ENCODE measurements around the gene TAF1. TPM values are rescaled to one million over a fixed set of nuclear protein-coding genes. Genes with fewer than 3 reads are reported as not detected.
"Not testable (repeated sequence)": the region's sequence is repeated elsewhere in the genome, so short reads cannot be mapped to it uniquely, and the experiment has no call there.

TAF1 gene, protein sequence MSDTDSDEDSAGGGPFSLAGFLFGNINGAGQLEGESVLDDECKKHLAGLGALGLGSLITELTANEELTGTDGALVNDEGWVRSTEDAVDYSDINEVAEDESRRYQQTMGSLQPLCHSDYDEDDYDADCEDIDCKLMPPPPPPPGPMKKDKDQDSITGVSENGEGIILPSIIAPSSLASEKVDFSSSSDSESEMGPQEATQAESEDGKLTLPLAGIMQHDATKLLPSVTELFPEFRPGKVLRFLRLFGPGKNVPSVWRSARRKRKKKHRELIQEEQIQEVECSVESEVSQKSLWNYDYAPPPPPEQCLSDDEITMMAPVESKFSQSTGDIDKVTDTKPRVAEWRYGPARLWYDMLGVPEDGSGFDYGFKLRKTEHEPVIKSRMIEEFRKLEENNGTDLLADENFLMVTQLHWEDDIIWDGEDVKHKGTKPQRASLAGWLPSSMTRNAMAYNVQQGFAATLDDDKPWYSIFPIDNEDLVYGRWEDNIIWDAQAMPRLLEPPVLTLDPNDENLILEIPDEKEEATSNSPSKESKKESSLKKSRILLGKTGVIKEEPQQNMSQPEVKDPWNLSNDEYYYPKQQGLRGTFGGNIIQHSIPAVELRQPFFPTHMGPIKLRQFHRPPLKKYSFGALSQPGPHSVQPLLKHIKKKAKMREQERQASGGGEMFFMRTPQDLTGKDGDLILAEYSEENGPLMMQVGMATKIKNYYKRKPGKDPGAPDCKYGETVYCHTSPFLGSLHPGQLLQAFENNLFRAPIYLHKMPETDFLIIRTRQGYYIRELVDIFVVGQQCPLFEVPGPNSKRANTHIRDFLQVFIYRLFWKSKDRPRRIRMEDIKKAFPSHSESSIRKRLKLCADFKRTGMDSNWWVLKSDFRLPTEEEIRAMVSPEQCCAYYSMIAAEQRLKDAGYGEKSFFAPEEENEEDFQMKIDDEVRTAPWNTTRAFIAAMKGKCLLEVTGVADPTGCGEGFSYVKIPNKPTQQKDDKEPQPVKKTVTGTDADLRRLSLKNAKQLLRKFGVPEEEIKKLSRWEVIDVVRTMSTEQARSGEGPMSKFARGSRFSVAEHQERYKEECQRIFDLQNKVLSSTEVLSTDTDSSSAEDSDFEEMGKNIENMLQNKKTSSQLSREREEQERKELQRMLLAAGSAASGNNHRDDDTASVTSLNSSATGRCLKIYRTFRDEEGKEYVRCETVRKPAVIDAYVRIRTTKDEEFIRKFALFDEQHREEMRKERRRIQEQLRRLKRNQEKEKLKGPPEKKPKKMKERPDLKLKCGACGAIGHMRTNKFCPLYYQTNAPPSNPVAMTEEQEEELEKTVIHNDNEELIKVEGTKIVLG (N-terminal part only)
- polyA plus RNA-seq (ENCODE audit: insufficient read length in 3 of 3), result 10 to 100 TPM; 43.0 to 45.8 (median 45.2) TPM
- long read RNA-seq, donor 1, result 0 reads
- long read RNA-seq, donor 2, result 0 reads
- long read RNA-seq, donor 3, partial matches to known transcripts, result 23 of 24 reads
- long read RNA-seq, donor 3, other reads (novel, unspliced or antisense), result 0 of 24 reads
- long read RNA-seq, donor 4, result 0 reads
- long read RNA-seq, donor 5, partial matches to known transcripts, result 27 of 28 reads
- long read RNA-seq, donor 5, other reads (novel, unspliced or antisense), result 0 of 28 reads
- long read RNA-seq, donor 6, partial matches to known transcripts, result 7 of 8 reads
- long read RNA-seq, donor 6, other reads (novel, unspliced or antisense), result 0 of 8 reads
- long read RNA-seq, donor 7, partial matches to known transcripts, result 6 of 6 reads
- long read RNA-seq, donor 7, other reads (novel, unspliced or antisense), result 0 of 6 reads
- long read RNA-seq, donor 8, full-length matches to known transcripts, result 3 of 24 reads
- long read RNA-seq, donor 8, partial matches to known transcripts, result 21 of 24 reads
- long read RNA-seq, donor 8, other reads (novel, unspliced or antisense), result 0 of 24 reads
- long read RNA-seq, donor 9, partial matches to known transcripts, result 6 of 7 reads
- long read RNA-seq, donor 9, other reads (novel, unspliced or antisense), result 0 of 7 reads
- long read RNA-seq, donor 10, partial matches to known transcripts, result 8 of 9 reads
- long read RNA-seq, donor 10, other reads (novel, unspliced or antisense), result 0 of 9 reads
- long read RNA-seq, donor 11, partial matches to known transcripts, result 16 of 16 reads
- long read RNA-seq, donor 11, other reads (novel, unspliced or antisense), result 0 of 16 reads
- long read RNA-seq, donor 12, result 0 reads
- long read RNA-seq, donor 13, result 0 reads
- long read RNA-seq, donor 14, full-length matches to known transcripts, result 1 of 1 reads
- long read RNA-seq, donor 14, partial matches to known transcripts, result 0 of 1 reads
- long read RNA-seq, donor 14, other reads (novel, unspliced or antisense), result 0 of 1 reads
- long read RNA-seq, donor 15, partial matches to known transcripts, result 0 of 1 reads
- long read RNA-seq, donor 15, other reads (novel, unspliced or antisense), result 0 of 1 reads
- long read RNA-seq, donor 16, transcript TAF1-206 (2 exons, 452 nt), result major isoform, 5 of 47 reads
- long read RNA-seq, donor 16, partial matches to known transcripts, result 42 of 47 reads
- long read RNA-seq, donor 16, other reads (novel, unspliced or antisense), result 0 of 47 reads

DNA sequence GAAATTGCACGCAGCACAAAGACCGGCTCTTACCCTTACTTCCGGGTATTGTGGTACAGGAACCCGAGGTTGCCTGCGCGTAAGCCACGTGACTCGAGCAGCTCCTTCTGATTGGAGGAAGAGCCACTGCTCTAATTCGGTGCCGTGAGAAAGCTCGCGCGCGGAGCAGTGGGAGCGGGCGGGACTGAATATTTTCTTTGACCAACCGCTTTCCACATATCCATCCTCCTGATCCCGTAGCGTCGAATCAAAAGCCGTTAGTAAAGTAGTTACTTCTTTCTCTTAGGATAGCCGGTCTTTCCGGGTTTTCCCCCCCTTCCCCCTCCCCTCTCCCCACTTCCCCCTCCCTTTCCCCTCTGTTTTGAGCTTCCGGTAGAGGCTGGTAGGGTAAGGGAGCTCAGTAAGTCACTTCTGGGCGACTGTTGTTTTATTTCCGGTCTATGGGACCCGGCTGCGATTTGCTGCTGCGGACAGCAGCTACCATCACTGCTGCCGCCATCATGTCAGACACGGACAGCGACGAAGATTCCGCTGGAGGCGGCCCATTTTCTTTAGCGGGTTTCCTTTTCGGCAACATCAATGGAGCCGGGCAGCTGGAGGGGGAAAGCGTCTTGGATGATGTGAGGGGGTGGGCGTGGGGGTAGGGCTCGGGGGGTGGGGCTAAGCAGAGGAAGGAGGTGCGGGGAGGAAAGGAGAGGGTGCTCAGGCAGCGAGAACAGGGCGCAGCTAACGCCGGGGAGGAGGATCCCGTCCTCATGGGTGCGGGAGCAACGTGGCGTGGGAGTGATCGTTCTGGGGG is at the start of gene TAF1:
Gene TAF1, plus strand, starts transcription at position 483 of the 799 bp plus-strand sequence. Its CDS starts 18 bp downstream, at position 501.
- DNase-seq (ENCODE audit: extremely low read depth in 1 of 11, low read depth in 9 of 11, low spot score in 4 of 11), result peak; percentile 70 to 95 (median 86)

DNA sequence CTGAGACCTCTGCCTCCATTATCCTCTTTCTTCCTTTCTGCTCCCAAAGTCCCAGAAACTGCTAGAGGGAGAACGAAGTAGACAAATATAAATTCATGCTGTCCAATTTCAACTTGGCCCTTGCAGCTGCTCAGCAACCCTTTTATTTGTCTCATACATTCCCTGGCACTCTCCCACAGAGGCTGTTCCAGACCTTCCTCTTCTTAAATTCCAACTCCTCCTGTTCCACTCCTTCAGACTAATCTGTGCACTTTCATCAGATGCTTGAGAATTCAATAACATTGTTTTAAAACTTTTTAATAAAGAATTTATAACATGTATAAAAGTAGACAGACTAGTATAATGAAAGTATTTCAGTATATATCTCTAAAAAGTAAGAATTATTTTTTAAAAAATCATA is 49.2 kb upstream of the TAF1 start:
- DNase-seq (ENCODE audit: extremely low read depth in 1 of 11, low read depth in 9 of 11, low spot score in 4 of 11), result not testable (repeated sequence)

DNA sequence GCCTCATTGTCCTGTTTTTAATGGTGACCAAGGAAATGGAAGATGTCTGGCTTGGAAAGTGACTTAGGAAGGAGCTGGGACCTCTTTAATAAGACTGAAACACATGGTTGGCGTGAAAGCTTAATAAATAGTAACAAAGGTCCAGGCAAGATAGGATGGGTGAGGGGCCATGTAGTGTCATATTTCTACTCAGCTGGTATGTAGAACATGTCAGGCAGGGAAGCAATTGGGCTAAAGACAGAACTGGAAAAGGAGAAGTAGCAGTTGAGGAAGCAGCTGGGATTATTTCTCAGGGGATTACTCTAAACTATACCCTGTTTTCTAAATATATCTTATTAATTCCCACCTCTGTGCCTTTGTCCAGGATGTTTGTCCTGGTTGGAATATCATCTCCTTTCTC is 46.0 kb upstream of the TAF1 start:
- DNase-seq (ENCODE audit: extremely low read depth in 1 of 11, low read depth in 9 of 11, low spot score in 4 of 11), result no peak

DNA sequence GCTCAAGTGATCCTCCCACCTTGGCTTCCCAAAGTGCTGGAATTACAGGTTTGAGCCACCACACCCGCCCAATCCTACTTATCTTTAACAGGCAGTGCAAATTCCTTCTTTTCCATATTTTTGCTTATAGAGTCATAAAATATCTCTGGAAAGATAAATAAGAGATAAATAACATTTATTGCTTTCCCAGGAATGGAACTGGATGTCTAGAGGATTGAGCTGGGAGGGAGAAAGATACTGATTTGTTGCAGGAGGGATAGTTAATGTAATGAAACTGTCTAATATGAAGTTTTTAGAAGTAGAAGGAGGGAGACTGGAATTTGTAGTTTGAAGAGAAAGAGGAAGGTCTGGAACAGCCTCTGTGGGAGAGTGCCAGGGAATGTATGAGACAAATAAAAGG is 44.4 kb upstream of the TAF1 start:
- peak in 4 of 11 donors; percentile 7 to 18 (median 15) for DNase-seq (ENCODE audit: extremely low read depth in 1 of 11, low read depth in 9 of 11, low spot score in 4 of 11)

DNA sequence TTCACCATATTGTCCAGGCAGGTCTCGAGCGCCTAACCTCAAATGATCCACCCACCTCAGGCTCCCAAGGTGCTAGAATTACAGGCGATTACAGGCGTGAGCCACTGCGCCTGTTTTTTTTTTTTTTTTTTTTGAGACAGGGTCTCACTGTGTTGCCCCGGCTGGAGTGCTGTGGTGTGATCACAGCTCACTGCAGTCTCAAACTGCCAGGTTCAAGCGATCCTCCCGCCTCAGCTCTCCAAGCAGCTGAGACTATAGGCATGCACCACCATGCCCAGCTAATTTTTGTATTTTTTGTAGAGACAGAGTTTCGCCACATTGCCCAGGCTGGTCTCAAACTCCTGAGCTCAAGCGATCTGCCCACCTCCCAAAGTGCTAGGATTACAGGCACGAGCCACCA is 41.7 kb upstream of the TAF1 start:
- not testable (repeated sequence) for DNase-seq (ENCODE audit: extremely low read depth in 1 of 11, low read depth in 9 of 11, low spot score in 4 of 11)

DNA sequence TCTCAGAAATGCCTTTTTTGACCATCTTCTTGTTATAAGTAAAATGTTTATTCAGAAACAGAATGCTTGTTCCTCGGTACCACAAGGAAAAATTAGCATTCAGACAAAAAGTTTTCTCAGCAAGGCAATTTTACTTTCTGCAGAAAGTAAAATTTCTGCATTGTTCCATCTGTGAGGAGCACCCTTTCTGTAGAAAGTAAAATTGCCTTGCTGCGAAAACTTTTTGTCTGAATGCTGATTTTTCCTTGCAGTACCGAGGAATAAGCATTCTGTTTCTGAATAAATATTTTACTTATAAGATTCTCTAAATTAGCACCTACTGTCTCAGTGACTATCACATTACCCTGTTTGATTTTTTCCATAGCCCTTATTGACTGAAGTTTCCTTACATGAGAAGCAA is 39.8 kb upstream of the TAF1 start:
- DNase-seq (ENCODE audit: extremely low read depth in 1 of 11, low read depth in 9 of 11, low spot score in 4 of 11), result no peak

DNA sequence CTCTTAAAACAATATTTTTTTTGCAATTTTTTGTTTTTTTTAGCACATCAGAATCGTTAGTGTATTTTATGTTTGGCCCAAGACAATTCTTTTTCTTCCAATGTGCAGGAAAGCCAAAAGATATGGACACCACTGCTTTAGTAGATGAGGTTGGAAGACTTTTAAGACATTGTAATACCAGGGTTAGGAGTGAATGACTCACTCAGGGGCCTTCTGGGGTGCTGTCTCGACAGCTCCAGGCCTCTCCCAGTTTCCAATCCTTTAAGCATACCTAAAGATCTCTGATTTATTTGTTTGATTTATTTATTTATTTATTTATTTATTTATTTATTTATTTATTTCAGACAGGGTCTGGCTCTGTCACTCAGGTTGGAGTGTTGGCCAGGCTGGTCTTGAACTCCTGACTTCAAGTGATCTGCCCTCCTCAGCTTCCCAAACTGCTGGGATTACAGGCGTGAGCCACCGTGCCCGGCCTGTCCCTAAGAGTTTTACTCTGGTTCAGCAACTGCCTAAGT is 16.9 kb upstream of the TAF1 start:
- DNase-seq (ENCODE audit: extremely low read depth in 1 of 11, low read depth in 9 of 11, low spot score in 4 of 11), result not testable (repeated sequence)

DNA sequence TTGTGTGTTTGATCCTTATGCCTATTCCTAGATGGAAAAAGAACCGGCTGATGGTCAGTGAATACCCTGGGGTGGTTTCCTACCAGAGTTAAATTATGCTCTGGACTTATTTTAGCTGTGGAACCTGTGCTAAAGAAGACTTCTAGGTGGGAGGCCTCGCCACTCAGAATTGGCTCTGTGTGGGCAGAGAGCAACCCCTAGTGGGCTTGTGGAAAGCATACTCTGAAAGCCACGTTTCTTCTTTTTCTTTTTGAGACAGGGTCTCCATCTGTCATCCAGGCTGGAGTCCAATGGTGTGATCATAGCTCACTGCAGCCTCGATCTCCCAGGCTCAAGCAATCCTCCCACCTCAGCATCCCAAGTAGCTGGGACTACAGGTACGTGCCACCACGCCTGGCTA is 16.3 kb upstream of the TAF1 start:
- not testable (repeated sequence) for DNase-seq (ENCODE audit: extremely low read depth in 1 of 11, low read depth in 9 of 11, low spot score in 4 of 11)

DNA sequence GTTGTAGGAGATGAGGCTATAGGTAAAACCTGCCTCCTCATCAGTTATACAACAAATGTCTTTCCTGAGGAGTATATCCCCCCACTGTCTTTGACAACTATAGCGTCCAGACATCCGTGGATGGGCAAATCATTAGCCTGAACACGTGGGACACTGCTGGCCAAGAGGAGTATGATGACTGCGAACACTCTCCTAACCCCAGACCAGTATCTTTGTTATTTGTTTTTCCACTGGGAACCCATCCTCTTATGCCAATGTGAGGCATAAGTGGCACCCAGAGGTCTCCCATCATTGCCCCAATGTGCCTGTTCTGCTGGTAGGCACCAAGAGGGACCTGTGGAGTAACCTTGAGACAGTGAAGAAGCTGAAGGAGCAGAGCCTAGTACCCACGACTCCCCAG is 13.7 kb upstream of the TAF1 start:
- DNase-seq (ENCODE audit: extremely low read depth in 1 of 11, low read depth in 9 of 11, low spot score in 4 of 11), result not testable (repeated sequence)

DNA sequence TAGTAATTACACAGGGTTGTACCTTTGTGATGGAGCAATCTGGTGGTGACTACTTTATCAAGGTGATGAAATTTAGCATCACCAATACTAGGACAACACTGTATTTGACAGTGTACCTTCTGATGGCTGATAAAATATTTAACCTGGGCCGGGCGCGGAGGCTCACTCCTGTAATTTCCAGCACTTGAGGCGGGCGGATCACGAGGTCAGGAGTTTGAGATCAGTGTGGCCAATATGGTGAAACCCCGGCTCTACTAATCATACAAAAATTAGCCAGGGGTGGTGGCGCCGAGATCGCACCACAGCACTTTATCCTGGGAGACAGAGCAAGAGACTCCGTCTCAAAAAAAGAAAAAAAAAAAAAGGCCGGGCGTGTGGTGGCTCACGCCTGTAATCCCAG is 1.9 kb upstream of the TAF1 start:
- no peak for DNase-seq (ENCODE audit: extremely low read depth in 1 of 11, low read depth in 9 of 11, low spot score in 4 of 11)

DNA sequence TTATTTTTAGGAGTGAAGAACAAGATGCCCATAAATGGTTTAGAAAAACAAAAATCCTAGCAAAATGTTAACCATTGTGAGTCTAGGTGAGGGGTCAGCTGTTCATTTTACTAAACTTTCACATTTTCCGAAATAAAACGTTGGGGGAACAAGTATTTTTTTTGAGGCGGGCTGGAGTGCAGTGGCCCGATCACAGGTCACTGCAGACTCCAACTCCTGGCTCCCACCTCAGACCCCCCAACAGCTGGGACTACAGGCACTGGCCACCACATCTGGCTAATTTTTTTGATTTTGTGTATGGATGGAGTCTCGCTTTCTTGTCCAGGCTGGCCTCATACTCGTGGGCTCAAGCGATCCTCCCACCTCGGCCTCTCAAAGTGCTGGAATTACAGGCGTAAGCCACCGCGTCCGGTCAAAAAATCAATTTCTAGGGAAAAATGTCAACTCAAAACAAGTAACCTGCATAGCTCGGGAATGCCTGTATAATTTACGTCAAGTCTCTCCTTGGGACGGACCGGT is 742 bp upstream of the TAF1 start:
- DNase-seq (ENCODE audit: extremely low read depth in 1 of 11, low read depth in 9 of 11, low spot score in 4 of 11), result peak in 1 of 11 donors; percentile 0

DNA sequence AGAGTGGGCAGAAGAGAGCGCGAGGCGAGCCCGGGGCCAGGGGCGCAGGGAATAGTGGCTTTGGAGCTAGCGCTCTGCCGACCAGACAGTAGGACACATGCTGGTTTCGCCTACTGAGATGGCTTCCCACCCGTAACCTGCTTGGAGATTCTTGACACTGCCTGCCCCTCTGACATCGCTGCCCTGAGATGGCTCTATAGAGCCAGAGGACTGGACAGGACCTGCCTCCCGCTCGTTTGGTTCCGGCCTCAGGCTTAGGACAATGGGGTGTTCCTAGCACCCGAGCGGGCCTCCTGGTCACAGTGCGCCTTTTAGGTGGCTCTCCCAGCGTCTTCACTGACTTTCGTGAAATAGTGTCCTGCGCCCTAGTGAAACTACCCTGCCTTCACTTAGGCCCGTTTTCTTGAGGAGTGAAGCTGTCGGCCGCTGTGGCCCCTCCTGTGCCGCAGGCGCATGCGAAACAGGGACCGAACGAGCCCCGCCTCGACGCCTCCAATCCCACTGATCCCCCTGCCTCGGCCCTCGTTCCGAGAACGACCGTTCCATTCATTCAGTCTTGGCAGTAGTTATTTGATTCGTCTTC is 608 bp downstream of the TAF1 start:
- peak in 2 of 11 donors; percentile 3 to 13 for DNase-seq (ENCODE audit: extremely low read depth in 1 of 11, low read depth in 9 of 11, low spot score in 4 of 11)

DNA sequence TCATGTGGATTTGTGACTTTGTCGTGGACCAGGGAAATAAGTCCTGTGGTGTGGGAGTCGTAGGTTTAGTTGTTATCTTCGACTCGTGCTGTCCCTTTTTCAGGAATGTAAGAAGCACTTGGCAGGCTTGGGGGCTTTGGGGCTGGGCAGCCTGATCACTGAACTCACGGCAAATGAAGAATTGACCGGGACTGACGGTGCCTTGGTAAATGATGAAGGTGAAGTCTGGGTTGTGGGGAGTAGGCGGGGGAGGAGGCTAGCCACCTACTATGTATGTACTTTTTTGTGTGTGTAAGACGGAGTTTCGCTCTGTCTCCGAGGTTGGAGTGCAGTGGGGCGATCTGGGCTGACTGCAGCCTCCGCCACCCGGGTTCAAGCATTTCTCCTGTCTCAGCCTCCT is 1.2 kb downstream of the TAF1 start:
- peak in 1 of 11 donors; percentile 1 for DNase-seq (ENCODE audit: extremely low read depth in 1 of 11, low read depth in 9 of 11, low spot score in 4 of 11)

DNA sequence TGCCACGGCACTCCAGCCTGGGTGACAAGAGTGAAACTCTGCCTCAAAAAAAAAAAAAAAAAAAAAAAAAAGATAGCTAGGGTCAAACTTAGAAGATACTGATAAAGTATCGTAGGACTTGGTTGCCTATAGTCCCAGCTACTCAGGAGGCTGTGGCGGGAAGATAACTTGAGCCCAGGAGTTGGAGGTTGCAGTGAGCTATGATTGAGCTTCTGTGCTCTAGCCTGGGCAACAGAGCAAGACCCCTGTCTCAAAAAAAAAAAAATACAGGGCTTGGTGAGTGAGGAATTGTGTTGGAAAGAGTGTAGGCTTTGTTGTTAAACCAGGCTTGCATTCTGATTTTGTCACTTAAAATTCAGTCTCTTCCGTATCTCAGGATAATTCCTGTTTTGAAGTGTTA is 6.2 kb downstream of the TAF1 start:
- DNase-seq (ENCODE audit: extremely low read depth in 1 of 11, low read depth in 9 of 11, low spot score in 4 of 11), result no peak

DNA sequence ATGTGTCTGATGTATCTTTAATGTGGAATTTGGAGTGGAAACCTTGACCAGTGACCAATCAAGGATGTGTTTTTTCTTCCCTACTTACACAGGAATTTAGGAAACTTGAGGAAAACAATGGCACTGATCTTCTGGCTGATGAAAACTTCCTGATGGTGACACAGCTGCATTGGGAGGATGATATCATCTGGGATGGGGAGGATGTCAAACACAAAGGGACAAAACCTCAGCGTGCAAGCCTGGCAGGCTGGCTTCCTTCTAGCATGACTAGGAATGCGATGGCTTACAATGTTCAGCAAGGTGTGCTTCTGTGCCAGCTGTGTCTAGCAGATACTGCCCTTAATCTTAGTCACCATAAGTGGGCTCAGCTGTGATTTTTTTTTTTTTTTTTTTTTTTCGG is 12.6 kb downstream of the TAF1 start:
- DNase-seq (ENCODE audit: extremely low read depth in 1 of 11, low read depth in 9 of 11, low spot score in 4 of 11), result no peak
